ENCODE data around the gene CFHR4.

- TF ChIP-seq, protein P1, sequence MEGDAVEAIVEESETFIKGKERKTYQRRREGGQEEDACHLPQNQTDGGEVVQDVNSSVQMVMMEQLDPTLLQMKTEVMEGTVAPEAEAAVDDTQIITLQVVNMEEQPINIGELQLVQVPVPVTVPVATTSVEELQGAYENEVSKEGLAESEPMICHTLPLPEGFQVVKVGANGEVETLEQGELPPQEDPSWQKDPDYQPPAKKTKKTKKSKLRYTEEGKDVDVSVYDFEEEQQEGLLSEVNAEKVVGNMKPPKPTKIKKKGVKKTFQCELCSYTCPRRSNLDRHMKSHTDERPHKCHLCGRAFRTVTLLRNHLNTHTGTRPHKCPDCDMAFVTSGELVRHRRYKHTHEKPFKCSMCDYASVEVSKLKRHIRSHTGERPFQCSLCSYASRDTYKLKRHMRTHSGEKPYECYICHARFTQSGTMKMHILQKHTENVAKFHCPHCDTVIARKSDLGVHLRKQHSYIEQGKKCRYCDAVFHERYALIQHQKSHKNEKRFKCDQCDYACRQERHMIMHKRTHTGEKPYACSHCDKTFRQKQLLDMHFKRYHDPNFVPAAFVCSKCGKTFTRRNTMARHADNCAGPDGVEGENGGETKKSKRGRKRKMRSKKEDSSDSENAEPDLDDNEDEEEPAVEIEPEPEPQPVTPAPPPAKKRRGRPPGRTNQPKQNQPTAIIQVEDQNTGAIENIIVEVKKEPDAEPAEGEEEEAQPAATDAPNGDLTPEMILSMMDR (conservative IDR thresholded peaks at IDR 0.05; ENCODE audit: low read depth, low read length): no peak
- TF ChIP-seq CEBPB (IDR thresholded peaks at IDR 0.05; ENCODE audit: low read depth, low read length): no peak
- TF ChIP-seq POLR2A (IDR thresholded peaks at IDR 0.05; ENCODE audit: low read depth, low read length): no peak
- no peak for TF ChIP-seq MAZ (IDR thresholded peaks at IDR 0.05; ENCODE audit: borderline replicate concordance, low read depth, low read length)
- TF ChIP-seq MXI1 (IDR thresholded peaks at IDR 0.05; ENCODE audit: borderline replicate concordance, low read depth, low read length): no peak
- no peak for TF ChIP-seq FOS (IDR thresholded peaks at IDR 0.05; ENCODE audit: low read depth, low read length)
- no peak for TF ChIP-seq CHD1 (IDR thresholded peaks at IDR 0.05; ENCODE audit: low read depth, low read length)
- TF ChIP-seq RAD21 (IDR thresholded peaks at IDR 0.05; ENCODE audit: low read length): no peak
- TF ChIP-seq RFX5 (IDR thresholded peaks at IDR 0.05; ENCODE audit: low read depth, low read length): no peak
- TF ChIP-seq MAFK (IDR thresholded peaks at IDR 0.05; ENCODE audit: low read depth, low read length): no peak
- no peak for TF ChIP-seq RCOR1 (IDR thresholded peaks at IDR 0.05; ENCODE audit: insufficient replicate concordance, low read length)
Measured at GRCh38 chr1:196891251-196891650, 3.4 kb downstream of the CFHR4 start.
